Measurements from ENCODE around the gene COX8C.

DNA sequence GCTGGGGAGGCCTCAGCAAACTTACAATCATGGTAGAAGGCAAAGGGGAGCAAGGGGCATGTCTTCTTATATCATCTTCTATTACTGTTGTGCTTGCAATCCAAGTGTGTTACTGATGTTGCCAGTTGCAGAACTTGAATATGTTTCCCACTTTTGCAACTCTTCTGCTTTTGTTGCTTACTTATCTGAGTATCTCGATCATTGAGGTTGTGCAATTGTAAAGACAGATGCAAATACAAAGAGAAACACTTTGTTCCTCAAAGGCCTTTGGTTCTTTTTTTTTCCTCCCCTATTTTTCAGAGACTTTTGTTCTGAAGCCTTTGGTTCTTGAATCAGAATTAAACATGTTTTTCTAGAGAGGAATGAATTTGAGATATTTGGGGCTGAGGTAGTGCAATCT, 3.7 kb upstream of the COX8C start:
- TF ChIP-seq, protein P1, sequence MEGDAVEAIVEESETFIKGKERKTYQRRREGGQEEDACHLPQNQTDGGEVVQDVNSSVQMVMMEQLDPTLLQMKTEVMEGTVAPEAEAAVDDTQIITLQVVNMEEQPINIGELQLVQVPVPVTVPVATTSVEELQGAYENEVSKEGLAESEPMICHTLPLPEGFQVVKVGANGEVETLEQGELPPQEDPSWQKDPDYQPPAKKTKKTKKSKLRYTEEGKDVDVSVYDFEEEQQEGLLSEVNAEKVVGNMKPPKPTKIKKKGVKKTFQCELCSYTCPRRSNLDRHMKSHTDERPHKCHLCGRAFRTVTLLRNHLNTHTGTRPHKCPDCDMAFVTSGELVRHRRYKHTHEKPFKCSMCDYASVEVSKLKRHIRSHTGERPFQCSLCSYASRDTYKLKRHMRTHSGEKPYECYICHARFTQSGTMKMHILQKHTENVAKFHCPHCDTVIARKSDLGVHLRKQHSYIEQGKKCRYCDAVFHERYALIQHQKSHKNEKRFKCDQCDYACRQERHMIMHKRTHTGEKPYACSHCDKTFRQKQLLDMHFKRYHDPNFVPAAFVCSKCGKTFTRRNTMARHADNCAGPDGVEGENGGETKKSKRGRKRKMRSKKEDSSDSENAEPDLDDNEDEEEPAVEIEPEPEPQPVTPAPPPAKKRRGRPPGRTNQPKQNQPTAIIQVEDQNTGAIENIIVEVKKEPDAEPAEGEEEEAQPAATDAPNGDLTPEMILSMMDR (IDR thresholded peaks at IDR 0.05), result no peak
- no peak for TF ChIP-seq POLR2A (IDR thresholded peaks at IDR 0.05)
